ENCODE data around the gene SSX4. TPM values are rescaled to one million over a fixed set of nuclear protein-coding genes. Genes with fewer than 3 reads are reported as not detected.
"Not testable (repeated sequence)": the region's sequence is repeated elsewhere in the genome, so short reads cannot be mapped to it uniquely, and the experiment has no call there.

SSX4 gene, protein sequence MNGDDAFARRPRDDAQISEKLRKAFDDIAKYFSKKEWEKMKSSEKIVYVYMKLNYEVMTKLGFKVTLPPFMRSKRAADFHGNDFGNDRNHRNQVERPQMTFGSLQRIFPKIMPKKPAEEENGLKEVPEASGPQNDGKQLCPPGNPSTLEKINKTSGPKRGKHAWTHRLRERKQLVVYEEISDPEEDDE
- not detected in 2 replicates for total RNA-seq

DNA sequence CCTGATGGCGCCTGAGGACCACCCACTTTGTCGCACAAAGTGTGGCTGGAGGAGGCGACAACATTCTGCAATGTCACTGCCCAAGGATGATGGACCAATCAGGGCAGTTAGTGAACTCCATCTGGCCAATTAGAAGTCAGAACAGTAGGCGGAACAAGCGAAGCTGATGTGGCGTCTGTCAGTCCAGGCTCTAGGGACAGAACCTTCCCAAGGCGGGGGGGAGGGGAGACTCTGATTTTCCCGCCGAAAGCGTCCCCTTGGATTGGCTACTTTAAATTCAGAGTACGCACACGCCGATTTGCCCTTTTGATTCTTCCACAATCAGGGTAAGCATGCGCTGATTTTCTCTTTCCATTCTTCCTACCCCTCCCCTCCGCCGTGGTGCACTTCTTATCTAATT lies at the start of gene SSX4:
TSS of gene SSX4 (plus strand) at position 301 of the 400 bp plus-strand sequence. CDS start 515 bp downstream, outside the sequence.
- H3K27ac Mint-ChIP-seq; H3K9me3 Mint-ChIP-seq; H3K4me3 Mint-ChIP-seq (ENCODE audit: low read depth); H3K4me1 Mint-ChIP-seq (ENCODE audit: low read depth); intact Hi-C loops (cut with micrococcal nuclease); H3K27me3 Mint-ChIP-seq (ENCODE audit: low read depth); H3K36me3 Mint-ChIP-seq (ENCODE audit: low read depth); DNase-seq (ENCODE audit: low spot score): not testable (repeated sequence)

DNA sequence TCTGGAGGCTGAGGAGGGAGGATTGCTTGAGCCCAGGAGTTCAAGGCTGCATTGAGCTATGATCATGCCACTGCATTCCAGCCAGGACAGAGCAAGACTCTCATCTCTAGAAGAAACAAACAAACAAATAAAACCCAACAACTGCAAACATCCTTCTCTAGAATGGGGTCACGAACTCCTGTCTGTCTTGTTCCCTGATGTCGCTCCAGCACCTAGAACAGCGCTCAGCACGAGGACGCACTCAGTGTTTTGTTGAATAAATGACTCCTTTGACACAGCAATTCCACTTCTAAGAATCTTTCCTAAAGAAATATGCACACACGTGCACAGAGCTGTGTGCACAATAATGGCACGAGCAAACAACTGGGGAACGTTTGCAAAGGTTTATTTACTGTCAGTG lies 37.3 kb upstream of the SSX4 start:
- intact Hi-C loops (cut with micrococcal nuclease); H3K9me3 Mint-ChIP-seq; H3K4me1 Mint-ChIP-seq (ENCODE audit: low read depth); H3K27ac Mint-ChIP-seq; H3K4me3 Mint-ChIP-seq (ENCODE audit: low read depth); DNase-seq (ENCODE audit: low spot score); H3K27me3 Mint-ChIP-seq (ENCODE audit: low read depth); H3K36me3 Mint-ChIP-seq (ENCODE audit: low read depth): not testable (repeated sequence)

DNA sequence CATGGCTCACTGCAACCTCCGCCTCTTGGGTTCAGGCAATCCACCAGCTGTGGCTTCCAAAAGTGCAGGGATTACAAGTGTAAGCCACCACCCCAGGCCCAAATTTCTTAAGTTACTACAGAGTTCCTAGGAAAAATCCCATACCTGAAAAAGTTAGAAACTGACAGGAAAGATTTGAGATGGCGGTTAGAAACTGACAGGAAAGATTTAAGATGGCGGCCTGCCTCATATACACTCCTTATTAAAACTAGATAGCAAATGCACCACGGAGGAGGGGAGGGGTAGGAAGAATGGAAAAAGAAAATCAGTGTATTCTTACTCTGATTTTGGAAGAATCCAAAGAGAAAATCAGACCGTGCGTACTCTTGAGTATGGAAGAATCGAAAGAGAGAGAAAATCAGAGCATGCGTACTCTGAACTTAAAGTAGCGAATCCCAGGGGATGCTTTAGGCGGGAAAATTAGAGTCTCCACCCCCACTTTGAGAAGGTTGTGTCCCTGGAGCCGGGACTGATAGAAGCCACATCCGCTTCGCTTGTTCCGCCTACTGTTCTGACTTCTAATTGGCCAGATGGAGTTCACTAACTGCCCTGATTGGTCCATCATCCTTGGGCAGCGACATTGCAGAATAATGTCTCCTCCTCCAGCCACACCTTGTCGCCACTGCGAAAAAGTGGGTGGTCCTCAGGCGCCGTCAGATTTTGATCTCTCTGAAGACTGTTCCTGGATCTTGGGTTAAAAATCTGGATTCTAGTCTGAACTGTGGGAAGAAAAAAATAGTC lies 26.8 kb upstream of the SSX4 start, which contains the start of gene SSX3:
TSS of gene SSX3 (minus strand) at position 389 of the 780 bp plus-strand sequence. CDS start 1,454 bp downstream, outside the sequence.
- H3K36me3 Mint-ChIP-seq (ENCODE audit: low read depth); H3K4me1 Mint-ChIP-seq (ENCODE audit: low read depth); H3K4me3 Mint-ChIP-seq (ENCODE audit: low read depth); H3K27ac Mint-ChIP-seq; intact Hi-C loops (cut with micrococcal nuclease); DNase-seq (ENCODE audit: low spot score); H3K9me3 Mint-ChIP-seq; H3K27me3 Mint-ChIP-seq (ENCODE audit: low read depth): not testable (repeated sequence)

DNA sequence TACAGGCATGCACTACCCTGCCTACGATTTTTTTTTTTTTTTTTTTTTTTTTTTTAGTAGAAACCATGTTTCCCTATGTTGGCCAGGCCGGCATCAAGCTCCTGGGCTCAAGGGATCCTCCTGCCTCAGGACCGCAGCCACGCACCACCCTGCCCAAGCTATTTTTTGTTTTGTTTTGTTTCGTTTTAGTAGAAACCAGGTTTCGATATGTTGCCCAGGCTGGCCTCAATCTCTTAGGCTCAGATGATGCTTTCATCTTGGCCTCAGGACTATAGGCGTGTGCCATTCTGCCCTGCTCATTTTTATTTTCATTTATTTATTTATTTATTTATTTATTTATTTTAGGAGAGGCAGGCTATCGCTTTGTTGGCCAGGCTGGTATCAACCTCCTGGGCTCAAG lies 25.7 kb upstream of the SSX4 start:
- Mint-ChIP-seq H3K4me1 (ENCODE audit: low read depth) (no peaks in the 10 kb centered on the region), H3K9me3 (no peaks in the 10 kb centered on the region), H3K36me3 (ENCODE audit: low read depth) (no peaks in the 10 kb centered on the region), H3K4me3 (ENCODE audit: low read depth) (no peak overlapping the region), H3K27ac (no peak overlapping the region), H3K27me3 (ENCODE audit: low read depth) (peaks cover 2% of the 10 kb centered on the region)
- DNase-seq (ENCODE audit: low spot score), result no peak
- intact Hi-C loops (cut with micrococcal nuclease), result no loop called here

DNA sequence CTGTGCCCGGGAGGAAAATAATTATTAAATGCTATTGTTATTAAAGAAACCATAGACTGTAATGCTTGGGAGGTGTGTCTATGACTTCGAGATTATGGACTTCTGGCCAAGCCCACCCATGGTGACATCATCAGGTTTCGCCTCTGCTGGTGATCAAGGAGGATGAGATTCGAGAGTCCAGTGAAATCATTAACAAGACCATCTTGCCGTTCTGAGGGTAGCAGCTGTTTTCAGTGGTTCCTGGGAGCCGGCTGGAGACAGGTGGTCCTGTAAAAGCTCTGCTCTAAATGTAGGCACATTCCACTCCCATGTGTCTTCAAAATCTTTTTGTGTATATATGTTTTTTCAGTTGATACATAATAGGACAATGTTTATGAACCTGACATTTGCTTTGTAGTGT lies 24.1 kb upstream of the SSX4 start:
- H3K27me3 Mint-ChIP-seq (ENCODE audit: low read depth); intact Hi-C loops (cut with micrococcal nuclease); DNase-seq (ENCODE audit: low spot score); H3K9me3 Mint-ChIP-seq; H3K27ac Mint-ChIP-seq; H3K4me1 Mint-ChIP-seq (ENCODE audit: low read depth); H3K36me3 Mint-ChIP-seq (ENCODE audit: low read depth); H3K4me3 Mint-ChIP-seq (ENCODE audit: low read depth): not testable (repeated sequence)

DNA sequence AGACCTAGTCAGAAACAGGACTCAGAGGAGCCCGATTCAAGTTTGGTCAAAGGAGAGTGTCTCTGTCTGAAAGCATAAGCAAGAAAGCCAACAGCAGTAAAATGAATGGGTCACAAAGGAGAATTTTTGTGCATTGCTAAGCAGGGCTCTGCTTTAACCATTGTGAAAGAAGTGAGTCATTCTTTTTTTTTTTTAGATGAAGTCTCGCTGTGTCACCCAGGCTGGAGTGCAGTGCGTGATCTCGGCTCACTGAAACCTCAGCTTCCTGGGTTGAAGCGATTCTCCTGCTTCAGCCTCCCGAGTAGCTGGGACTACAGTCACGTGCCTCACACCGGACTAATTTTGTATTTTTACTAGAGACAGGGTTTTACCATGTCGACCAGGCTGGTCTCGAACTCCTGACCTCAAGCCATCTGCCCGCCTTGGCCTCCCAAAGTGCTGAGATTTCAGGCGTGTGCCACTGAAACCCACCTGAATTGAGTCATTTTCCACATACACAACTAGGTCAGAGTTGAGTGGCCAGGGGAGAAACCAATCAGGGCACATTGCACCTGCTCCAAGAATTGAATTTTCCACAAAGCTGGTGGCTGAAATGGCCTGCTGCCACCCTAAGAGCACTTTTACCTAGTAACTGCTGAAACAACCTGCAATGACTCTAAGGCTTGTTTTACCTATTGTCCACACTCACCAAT lies 15.5 kb upstream of the SSX4 start:
- H3K27ac Mint-ChIP-seq; intact Hi-C loops (cut with micrococcal nuclease); H3K9me3 Mint-ChIP-seq; H3K36me3 Mint-ChIP-seq (ENCODE audit: low read depth); DNase-seq (ENCODE audit: low spot score); H3K4me3 Mint-ChIP-seq (ENCODE audit: low read depth); H3K4me1 Mint-ChIP-seq (ENCODE audit: low read depth); H3K27me3 Mint-ChIP-seq (ENCODE audit: low read depth): not testable (repeated sequence)

DNA sequence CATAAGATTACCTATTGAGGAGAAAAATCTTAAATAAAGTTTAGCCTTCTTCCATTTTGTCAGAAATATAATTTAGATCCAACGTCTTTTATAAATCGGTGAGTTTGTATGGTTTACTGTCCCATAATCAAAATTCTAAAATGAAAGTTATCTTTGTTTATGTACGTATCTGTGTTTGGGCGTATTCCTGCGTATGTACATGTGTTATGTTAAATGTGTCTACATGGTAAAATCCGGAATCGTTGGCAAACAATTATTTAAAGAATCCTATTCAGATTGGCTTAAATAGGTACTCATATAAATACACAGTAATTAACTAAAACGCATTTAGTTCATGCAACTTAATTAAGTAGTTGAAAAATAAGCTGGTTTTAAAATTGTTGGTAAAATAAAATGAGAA lies 12.9 kb upstream of the SSX4 start:
- H3K27ac Mint-ChIP-seq; intact Hi-C loops (cut with micrococcal nuclease); H3K4me1 Mint-ChIP-seq (ENCODE audit: low read depth); H3K4me3 Mint-ChIP-seq (ENCODE audit: low read depth); H3K9me3 Mint-ChIP-seq; DNase-seq (ENCODE audit: low spot score); H3K36me3 Mint-ChIP-seq (ENCODE audit: low read depth); H3K27me3 Mint-ChIP-seq (ENCODE audit: low read depth): not testable (repeated sequence)

DNA sequence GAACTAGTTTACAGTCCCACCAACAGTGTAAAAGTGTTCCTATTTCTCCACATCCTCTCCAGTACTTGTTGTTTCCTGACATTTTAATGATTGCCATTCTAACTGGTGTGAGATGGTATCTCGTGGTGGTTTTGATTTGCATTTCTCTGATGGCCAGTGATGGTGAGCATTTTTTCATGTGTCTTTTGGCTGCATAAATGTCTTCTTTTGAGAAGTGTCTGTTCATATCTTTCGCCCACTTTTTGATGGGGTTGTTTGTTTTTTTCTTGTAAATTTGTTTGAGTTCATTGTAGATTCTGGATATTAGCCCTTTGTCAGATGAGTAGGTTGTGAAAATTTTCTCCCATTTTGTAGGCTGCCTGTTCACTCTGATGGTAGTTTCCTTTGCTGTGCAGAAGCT lies 13.6 kb downstream of the SSX4 start:
- DNase-seq (ENCODE audit: low spot score); H3K27ac Mint-ChIP-seq; H3K36me3 Mint-ChIP-seq (ENCODE audit: low read depth); intact Hi-C loops (cut with micrococcal nuclease); H3K27me3 Mint-ChIP-seq (ENCODE audit: low read depth); H3K9me3 Mint-ChIP-seq; H3K4me3 Mint-ChIP-seq (ENCODE audit: low read depth); H3K4me1 Mint-ChIP-seq (ENCODE audit: low read depth): not testable (repeated sequence)

DNA sequence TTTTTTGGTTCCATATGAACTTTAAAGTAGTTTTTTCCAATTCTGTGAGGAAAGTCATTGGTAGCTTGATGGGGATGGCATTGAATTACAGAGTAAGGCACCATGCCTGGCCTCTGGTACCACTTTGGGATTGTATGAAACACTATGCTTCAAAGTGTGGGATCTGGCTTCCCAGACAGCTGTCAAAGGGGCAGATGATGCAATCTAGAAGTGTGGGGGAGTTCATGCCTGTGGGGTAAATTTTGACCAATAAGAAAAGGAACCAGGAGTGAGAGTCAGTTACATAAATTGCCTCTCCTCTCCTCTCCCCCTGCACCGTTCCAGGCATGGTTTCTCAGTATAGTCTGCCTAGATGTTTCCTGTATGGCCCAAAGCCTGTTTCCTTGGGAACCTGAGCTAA lies 14.5 kb downstream of the SSX4 start:
- H3K4me3 Mint-ChIP-seq (ENCODE audit: low read depth), result not testable (repeated sequence)

DNA sequence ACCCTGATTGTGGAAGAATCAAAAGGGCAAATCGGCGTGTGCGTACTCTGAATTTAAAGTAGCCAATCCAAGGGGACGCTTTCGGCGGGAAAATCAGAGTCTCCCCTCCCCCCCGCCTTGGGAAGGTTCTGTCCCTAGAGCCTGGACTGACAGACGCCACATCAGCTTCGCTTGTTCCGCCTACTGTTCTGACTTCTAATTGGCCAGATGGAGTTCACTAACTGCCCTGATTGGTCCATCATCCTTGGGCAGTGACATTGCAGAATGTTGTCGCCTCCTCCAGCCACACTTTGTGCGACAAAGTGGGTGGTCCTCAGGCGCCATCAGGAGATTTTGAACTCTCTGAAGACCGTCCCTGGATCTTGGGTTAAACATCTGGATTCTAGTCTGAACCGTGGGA lies 28.5 kb downstream of the SSX4 start, which contains the start of gene SSX4B:
TSS of gene SSX4B (minus strand) at position 101 of the 400 bp plus-strand sequence. CDS start 588 bp downstream, outside the sequence.
- DNase-seq (ENCODE audit: low spot score); H3K27me3 Mint-ChIP-seq (ENCODE audit: low read depth); H3K27ac Mint-ChIP-seq; H3K9me3 Mint-ChIP-seq; H3K4me3 Mint-ChIP-seq (ENCODE audit: low read depth); H3K36me3 Mint-ChIP-seq (ENCODE audit: low read depth); intact Hi-C loops (cut with micrococcal nuclease); H3K4me1 Mint-ChIP-seq (ENCODE audit: low read depth): not testable (repeated sequence)

More for the DNA sequence above, 14.5 kb downstream of the SSX4 start:
- H3K27me3 Mint-ChIP-seq (ENCODE audit: low read depth); H3K9me3 Mint-ChIP-seq; DNase-seq (ENCODE audit: low spot score); H3K27ac Mint-ChIP-seq; H3K36me3 Mint-ChIP-seq (ENCODE audit: low read depth); intact Hi-C loops (cut with micrococcal nuclease); H3K4me1 Mint-ChIP-seq (ENCODE audit: low read depth): not testable (repeated sequence)

DNA sequence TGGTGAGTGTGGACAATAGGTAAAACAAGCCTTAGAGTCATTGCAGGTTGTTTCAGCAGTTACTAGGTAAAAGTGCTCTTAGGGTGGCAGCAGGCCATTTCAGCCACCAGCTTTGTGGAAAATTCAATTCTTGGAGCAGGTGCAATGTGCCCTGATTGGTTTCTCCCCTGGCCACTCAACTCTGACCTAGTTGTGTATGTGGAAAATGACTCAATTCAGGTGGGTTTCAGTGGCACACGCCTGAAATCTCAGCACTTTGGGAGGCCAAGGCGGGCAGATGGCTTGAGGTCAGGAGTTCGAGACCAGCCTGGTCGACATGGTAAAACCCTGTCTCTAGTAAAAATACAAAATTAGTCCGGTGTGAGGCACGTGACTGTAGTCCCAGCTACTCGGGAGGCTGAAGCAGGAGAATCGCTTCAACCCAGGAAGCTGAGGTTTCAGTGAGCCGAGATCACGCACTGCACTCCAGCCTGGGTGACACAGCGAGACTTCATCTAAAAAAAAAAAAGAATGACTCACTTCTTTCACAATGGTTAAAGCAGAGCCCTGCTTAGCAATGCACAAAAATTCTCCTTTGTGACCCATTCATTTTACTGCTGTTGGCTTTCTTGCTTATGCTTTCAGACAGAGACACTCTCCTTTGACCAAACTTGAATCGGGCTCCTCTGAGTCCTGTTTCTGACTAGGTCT lies 43.8 kb downstream of the SSX4 start:
- intact Hi-C loops (cut with micrococcal nuclease), result not testable (repeated sequence)

DNA sequence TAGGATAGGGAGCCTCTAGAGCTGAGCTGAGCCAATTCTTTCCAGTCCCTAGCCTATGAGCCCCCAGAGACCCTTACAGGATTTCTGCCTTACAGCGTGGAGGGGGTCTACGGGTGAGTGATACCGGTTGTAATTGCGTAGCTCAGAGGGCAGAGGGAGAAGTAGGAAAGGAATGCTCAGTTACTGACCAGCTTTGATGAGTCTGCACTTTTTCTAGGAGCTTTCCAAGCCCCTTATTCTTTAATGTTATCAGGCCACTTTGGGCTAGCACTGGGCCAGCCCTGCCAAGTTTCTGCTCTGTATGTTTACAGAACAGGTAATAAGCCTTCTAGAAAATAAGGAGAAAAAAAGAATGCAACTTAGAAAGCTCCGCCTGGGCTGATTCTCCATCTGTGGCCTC lies 46.3 kb downstream of the SSX4 start:
- H3K4me1 Mint-ChIP-seq (ENCODE audit: low read depth); H3K36me3 Mint-ChIP-seq (ENCODE audit: low read depth); H3K27ac Mint-ChIP-seq; DNase-seq (ENCODE audit: low spot score); intact Hi-C loops (cut with micrococcal nuclease); H3K9me3 Mint-ChIP-seq; H3K4me3 Mint-ChIP-seq (ENCODE audit: low read depth); H3K27me3 Mint-ChIP-seq (ENCODE audit: low read depth): not testable (repeated sequence)

More for the DNA sequence above, 43.8 kb downstream of the SSX4 start:
- H3K4me1 Mint-ChIP-seq (ENCODE audit: low read depth); H3K4me3 Mint-ChIP-seq (ENCODE audit: low read depth); H3K9me3 Mint-ChIP-seq; H3K27ac Mint-ChIP-seq; DNase-seq (ENCODE audit: low spot score); H3K27me3 Mint-ChIP-seq (ENCODE audit: low read depth); H3K36me3 Mint-ChIP-seq (ENCODE audit: low read depth): not testable (repeated sequence)

Data from activated T-helper 2 cell treated with anti-CD3 and anti-CD28 coated beads, Interferon-gamma antibody, Interleukin-2, Interleukin-4, amounts not matched to agents 10 μg/mL and 5 μg/mL and 100 μg/mL, durations not matched to agents 14 hours and 24 hours and 36 hours (primary cell).